ENCODE data around the gene ELP5.

ELP5 gene

DNA sequence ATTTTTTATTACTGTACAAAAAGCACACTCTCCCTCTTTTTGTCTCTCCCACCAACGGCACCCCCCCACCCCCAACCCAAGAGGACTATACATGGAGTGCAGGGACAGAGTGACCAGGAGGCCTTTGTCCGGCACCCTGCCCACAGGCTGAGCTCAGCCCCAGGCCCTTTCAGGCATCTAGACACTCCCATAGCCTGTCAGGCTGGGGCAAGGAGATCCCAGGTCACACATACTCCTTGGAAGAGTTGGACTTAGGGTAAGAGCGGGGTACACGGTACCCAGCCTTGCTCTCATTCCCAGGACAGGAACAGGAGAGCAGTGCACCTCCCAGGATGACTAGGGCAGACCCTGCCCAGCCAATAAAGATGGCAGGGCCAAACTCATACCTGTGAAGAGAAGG lies 8.1 kb downstream of the ELP5 start:
- TF ChIP-seq, protein P1, sequence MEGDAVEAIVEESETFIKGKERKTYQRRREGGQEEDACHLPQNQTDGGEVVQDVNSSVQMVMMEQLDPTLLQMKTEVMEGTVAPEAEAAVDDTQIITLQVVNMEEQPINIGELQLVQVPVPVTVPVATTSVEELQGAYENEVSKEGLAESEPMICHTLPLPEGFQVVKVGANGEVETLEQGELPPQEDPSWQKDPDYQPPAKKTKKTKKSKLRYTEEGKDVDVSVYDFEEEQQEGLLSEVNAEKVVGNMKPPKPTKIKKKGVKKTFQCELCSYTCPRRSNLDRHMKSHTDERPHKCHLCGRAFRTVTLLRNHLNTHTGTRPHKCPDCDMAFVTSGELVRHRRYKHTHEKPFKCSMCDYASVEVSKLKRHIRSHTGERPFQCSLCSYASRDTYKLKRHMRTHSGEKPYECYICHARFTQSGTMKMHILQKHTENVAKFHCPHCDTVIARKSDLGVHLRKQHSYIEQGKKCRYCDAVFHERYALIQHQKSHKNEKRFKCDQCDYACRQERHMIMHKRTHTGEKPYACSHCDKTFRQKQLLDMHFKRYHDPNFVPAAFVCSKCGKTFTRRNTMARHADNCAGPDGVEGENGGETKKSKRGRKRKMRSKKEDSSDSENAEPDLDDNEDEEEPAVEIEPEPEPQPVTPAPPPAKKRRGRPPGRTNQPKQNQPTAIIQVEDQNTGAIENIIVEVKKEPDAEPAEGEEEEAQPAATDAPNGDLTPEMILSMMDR (IDR thresholded peaks at IDR 0.05; ENCODE audit: low read depth, low read length): no peak
- Histone ChIP-seq H3K27me3 (ENCODE audit: insufficient read depth, low read depth, severe bottlenecking) (no peaks in the 10 kb centered on the region), H3K4me3 (ENCODE audit: low read depth, low read length) (no peak overlapping the region), H3K9me3 (ENCODE audit: severe bottlenecking) (no peaks in the 10 kb centered on the region), H3K27ac (peak overlapping the region; percentile 71), H3K36me3 (peaks cover 46% of the 10 kb centered on the region)
- no peak for DNase-seq

DNA sequence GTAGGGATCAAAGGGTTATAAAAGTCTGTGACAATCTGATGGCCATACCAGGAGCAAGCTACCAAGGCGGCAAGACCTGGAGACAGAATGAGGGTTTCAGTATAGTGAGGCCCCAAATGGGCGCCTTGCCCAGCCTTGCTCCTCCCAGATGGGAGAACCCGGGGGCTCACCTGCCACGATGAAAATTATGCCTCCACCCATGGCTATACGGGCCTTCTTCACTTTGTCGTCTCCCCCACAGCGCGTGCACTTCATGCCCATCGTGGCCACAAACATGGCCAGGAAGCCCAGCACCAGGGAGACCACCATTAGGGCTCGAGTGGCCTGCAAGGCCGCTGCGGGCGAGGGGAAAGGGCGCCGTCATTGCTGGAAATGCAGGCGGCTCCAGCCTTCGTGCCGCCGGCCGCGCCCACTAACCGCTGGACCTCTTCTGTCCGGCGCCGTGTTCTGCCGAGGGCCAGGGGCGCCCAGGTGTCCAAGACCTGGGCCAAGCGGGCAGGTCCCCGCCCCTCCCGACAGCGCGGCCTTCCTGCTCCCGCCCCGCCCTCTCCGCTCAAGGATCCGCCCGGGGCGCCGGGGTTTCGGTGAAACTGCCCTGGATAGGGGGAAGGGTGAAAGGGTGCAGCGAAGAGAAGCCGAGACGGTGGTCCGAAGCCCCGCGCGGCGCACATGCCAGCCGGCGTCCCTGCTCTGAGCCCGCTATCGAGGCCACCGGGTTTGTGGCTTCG lies 8.8 kb downstream of the ELP5 start:
- H3K9me3 ChIP-seq (ENCODE audit: severe bottlenecking): no peaks in the 10 kb centered on the region
- no peaks in the 10 kb centered on the region for H3K27me3 ChIP-seq (ENCODE audit: insufficient read depth, low read depth, severe bottlenecking)
- peak overlapping the region; percentile 56 for H3K4me3 ChIP-seq (ENCODE audit: low read depth, low read length)
- TF ChIP-seq, protein P1 (IDR thresholded peaks at IDR 0.05; ENCODE audit: low read depth, low read length): no peak
- peaks cover 39% of the 10 kb centered on the region for H3K36me3 ChIP-seq
- H3K27ac ChIP-seq: peak overlapping the region; percentile 71
- DNase-seq: peak; percentile 70

DNA sequence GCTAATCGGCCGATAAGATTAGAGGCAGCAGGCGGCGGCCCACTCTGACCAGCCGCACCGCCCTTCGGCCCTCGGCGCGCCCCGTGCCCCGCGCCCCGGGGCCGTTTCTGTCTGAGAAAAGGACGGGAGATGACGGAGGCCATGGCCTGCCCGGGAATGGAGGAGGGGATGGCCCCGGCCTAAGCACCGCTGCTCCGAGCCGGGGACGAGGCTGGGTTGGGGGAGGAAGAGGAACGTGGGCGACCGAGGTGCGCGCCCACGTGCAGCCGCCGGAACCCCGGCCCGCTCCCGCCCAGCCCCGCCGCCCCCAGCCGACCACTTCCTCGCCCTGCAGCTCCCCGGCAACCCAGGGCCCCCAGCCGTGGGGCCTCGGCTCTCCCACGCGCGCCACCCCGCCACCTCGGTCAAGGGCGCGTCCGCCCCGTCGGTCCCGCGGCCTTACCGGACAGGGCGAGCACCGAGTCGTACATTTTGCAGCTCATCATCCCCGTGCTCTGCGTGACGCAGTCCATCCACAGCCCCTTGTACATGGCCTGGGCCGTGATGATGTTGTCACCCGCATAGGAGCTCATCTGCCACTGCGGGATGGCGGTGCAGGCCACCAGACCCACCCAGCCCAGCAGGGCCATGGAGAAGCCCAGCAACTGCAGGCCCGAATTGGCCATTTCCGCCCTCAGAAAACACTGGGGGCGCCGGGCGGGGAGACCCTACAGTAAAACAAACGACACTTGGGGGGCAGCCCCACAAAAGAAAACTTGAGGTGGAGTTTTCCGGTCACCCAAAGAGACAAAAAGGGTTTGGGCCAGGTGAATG lies 9.6 kb downstream of the ELP5 start:
- H3K27me3 ChIP-seq (ENCODE audit: insufficient read depth, low read depth, severe bottlenecking): no peaks in the 10 kb centered on the region
- peak overlapping the region; percentile 71 for H3K27ac ChIP-seq

DNA sequence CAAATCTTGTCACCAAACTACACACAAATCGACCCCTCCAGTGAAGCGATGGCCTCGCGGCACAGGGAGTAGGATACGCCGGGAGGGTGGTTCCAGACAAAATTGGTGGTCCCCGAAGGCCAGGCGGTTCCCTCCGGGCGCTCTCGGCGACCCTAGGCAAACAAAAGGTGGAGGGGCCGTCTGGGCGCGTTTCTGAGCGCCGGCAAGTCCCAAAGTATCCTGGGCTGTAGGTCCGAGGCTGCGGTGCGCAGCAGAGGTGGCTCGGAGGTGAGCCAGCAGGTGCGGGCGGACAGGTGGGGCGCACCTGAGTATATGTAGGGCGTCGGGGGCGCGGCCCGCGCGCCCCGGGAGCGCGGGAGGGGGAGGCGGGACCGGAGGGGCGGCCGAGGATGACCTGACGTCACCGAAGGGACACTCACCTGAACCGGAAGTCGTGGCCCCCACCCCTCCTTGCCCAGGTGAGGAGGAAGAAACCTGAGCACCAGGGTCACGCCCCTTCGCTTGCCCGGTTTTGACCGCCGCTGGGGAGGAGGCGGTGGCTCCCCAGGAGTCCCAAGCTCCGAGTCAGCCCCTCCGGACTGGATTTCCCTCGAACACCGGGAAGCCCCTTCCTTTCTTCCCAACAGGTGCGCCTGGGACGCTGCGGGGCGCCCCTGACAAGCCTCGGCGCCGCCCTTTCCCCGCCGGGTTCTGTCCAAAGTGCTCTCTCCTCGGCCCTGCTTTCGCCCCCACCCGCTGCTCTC lies 10.3 kb downstream of the ELP5 start, which contains the start of gene CLDN7:
Gene CLDN7 (minus strand): TSS at position 287 of the 743 bp plus-strand sequence. CDS start 435 bp downstream, outside the sequence.
- TF ChIP-seq, protein P1 (IDR thresholded peaks at IDR 0.05; ENCODE audit: low read depth, low read length): no peak
- Histone ChIP-seq H3K27ac (peak within 1 kb of the TSS; percentile 71), H3K27me3 (ENCODE audit: insufficient read depth, low read depth, severe bottlenecking) (no peaks in the 10 kb centered on the region), H3K36me3 (peaks cover 24% of the 10 kb centered on the region), H3K9me3 (ENCODE audit: severe bottlenecking) (no peaks in the 10 kb centered on the region), H3K4me3 (ENCODE audit: low read depth, low read length) (peak within 1 kb of the TSS; percentile 56)
- no peak for DNase-seq

More for the DNA sequence above, 9.6 kb downstream of the ELP5 start:
- Histone ChIP-seq H3K4me3 (ENCODE audit: low read depth, low read length) (peak overlapping the region; percentile 56), H3K9me3 (ENCODE audit: severe bottlenecking) (no peaks in the 10 kb centered on the region), H3K36me3 (peaks cover 31% of the 10 kb centered on the region)
- TF ChIP-seq, protein P1 (IDR thresholded peaks at IDR 0.05; ENCODE audit: low read depth, low read length): no peak
- no peak for DNase-seq

DNA sequence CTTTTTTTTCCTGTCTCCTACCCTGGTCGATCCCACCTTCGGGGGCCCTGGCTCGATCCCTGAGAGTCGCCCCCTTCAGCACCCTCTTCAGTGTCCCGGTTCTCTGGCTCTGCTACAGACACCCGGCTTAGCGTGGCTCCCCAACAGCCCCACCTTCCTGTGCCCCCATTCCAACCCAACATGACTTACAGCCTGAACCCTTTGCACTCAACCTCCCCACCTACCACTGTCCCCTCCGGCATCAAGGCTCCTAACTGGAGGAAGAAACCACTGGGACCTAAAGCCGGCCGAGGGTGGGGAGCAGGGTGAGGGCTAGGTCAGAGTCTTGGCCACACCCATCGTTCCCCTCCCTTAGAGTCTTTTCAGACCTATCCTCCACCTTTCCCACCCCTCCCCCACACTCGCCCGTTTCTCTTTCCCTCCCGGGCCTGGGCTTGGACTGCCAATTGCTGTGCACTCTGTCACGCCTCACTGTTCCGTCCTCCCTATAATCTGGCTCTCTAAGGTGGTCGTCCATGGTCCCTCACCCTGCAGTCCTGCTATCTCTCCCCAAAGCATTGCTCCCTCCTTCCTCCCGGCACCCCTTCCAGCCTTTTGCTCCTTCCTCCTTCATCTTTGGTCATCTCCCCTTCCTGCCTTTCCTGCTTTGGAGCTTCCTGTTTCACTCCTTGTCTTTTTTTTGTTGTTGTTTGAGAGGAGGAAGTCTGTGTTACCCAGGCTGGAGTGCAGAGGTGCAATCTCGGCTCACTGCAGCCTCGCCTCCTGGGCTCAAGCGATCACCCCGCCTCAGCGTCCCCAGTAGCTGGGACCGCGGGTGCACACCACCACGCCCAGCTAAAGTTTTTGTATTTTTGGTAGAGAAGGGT lies 11.2 kb downstream of the ELP5 start:
- Histone ChIP-seq H3K27ac (peak overlapping the region; percentile 42), H3K36me3 (peaks cover 15% of the 10 kb centered on the region), H3K27me3 (ENCODE audit: insufficient read depth, low read depth, severe bottlenecking) (no peaks in the 10 kb centered on the region), H3K9me3 (ENCODE audit: severe bottlenecking) (no peaks in the 10 kb centered on the region), H3K4me3 (ENCODE audit: low read depth, low read length) (no peak overlapping the region)
- TF ChIP-seq, protein P1 (IDR thresholded peaks at IDR 0.05; ENCODE audit: low read depth, low read length): no peak
- DNase-seq: peak; percentile 57

Measured in WERI-Rb-1 (cell line).